GM12878 (cell line): Measurements from ENCODE around the gene BEAN1. TPM values are rescaled to one million over a fixed set of nuclear protein-coding genes. Genes with fewer than 3 reads are reported as not detected.

Source experiments
- ATAC-seq: fragments of 200-7000 bp; cut with Tn5 transposase; 3 replicates; pipeline ENCODE4 v1.9.1; 2020; ENCODE audit warnings: mild to moderate bottlenecking, moderate library complexity
- BruUV-seq: library from RNA; stranded (reverse); fragments of 400-500 nt; replicated peaks from 2 replicates; lab custom pipeline; 2021; lab: Mats Ljungman, UMichigan
- CTCF ChIA-PET: fragments of 300-600 bp; sonication (Branson Sonifier 250); formaldehyde crosslinking; extraction: SDS; loops from one replicate; lab custom pipeline; 2021; ENCODE audit warnings: inconsistent platforms; lab: Yijun Ruan, JAX
- POLR2A ChIA-PET: fragments of 350-600 bp; formaldehyde crosslinking; extraction: SDS; loops from one replicate; lab custom pipeline; 2021; ENCODE audit warnings: inconsistent platforms; lab: Charles Lee
- RAD21 ChIA-PET: fragments of 300-600 bp; sonication (Branson Sonifier 250); formaldehyde crosslinking; loops from one replicate; lab custom pipeline; 2023; ENCODE audit warnings: antibody characterized with exemption; ENCODE audit not compliant: unreplicated experiment; lab: Charles Lee
- SMC1A ChIA-PET: fragments of 300-600 bp; sonication (Branson Sonifier 250); formaldehyde crosslinking; loops from one replicate; lab custom pipeline; 2023; ENCODE audit not compliant: unreplicated experiment, uncharacterized antibody; lab: Charles Lee
- DNase-seq: peaks from one replicate; pipeline ENCODE4 v3.0.0-alpha.2; 2011; ENCODE audit warnings: low read depth, low spot score
- FAIRE-seq: peaks from 3 replicates; lab custom pipeline; 2011; peaks lifted over from hg19 to GRCh38; lab: Jason Lieb, UNC
- H2AFZ ChIP-seq: 2 replicates; pipeline ENCODE4 v1.6.0; 2011; ENCODE audit warnings: low read depth, low read length, control low read depth; ENCODE audit not compliant: control insufficient read depth
- H3K27ac ChIP-seq: 2 replicates; pipeline ENCODE4 v1.5.1; 2011; ENCODE audit warnings: control low read depth; ENCODE audit not compliant: control insufficient read depth, insufficient read depth
- H3K27me3 ChIP-seq, 2 experiments: replicated peaks in 1 of 2; 2 replicates each; pipeline versions ENCODE4 v1.6.0 to v1.6.1; 2011; ENCODE audit warnings: low read length in 1 of 2; ENCODE audit not compliant: control insufficient read depth in 2 of 2, insufficient read depth in 2 of 2
- H3K36me3 ChIP-seq, 2 experiments: 2 replicates each; pipeline ENCODE4 v1.5.1; 2011; ENCODE audit warnings: low read length in 1 of 2; ENCODE audit not compliant: control insufficient read depth in 2 of 2, insufficient read depth in 2 of 2
- H3K4me1 ChIP-seq: 2 replicates; pipeline ENCODE4 v1.6.1; 2011; ENCODE audit warnings: mild to moderate bottlenecking, low read length, moderate library complexity, mixed read lengths; ENCODE audit not compliant: control insufficient read depth, insufficient read depth
- H3K4me2 ChIP-seq: 2 replicates; pipeline ENCODE4 v1.6.0; 2011; ENCODE audit warnings: control low read depth; ENCODE audit not compliant: control insufficient read depth, insufficient read depth
- H3K4me3 ChIP-seq: fragments of 200-600 bp; sonication (generic); 2 replicates; pipeline ENCODE4 v1.5.1; 2016
- H3K79me2 ChIP-seq: 2 replicates; pipeline ENCODE4 v1.6.0; 2011; ENCODE audit warnings: low read length; ENCODE audit not compliant: control insufficient read depth, insufficient read depth
- H3K9ac ChIP-seq: 2 replicates; pipeline ENCODE4 v1.8.0; 2011; ENCODE audit warnings: low read length, control low read depth, mixed read lengths; ENCODE audit not compliant: control insufficient read depth, insufficient read depth
- H3K9me3 ChIP-seq: replicated peaks from 3 replicates; pipeline ENCODE4 v1.5.1; 2011; ENCODE audit warnings: mild to moderate bottlenecking, low read length; ENCODE audit not compliant: control insufficient read depth, insufficient read depth
- H4K20me1 ChIP-seq: 2 replicates; pipeline ENCODE4 v1.6.0; 2011; ENCODE audit not compliant: control insufficient read depth, insufficient read depth
- NR2C2 ChIP-seq: IDR thresholded peaks from 2 replicates; pipeline ENCODE4 v1.6.1; 2011; ENCODE audit warnings: borderline replicate concordance, low read depth; ENCODE audit not compliant: control insufficient read depth, insufficient read length
- POLR2AphosphoS2 ChIP-seq: IDR thresholded peaks from 2 replicates; pipeline ENCODE4 v1.6.1; 2011; ENCODE audit warnings: low read depth, mild to moderate bottlenecking, low read length, improper control_type of control experiment, moderate library complexity
- ZNF217 ChIP-seq: fragments of 450-650 bp; IDR thresholded peaks from 2 replicates; pipeline ENCODE4 v1.6.1; 2017; ENCODE audit warnings: antibody characterized with exemption, mild to moderate bottlenecking
- ZZZ3 ChIP-seq: IDR thresholded peaks from 2 replicates; pipeline ENCODE4 v1.6.1; 2011; ENCODE audit warnings: low read depth; ENCODE audit not compliant: control insufficient read depth, insufficient read length
- WGBS: methylation state at CpG from one replicate; pipeline ENCODE4 v1.1.6; 2016; ENCODE audit warnings: low lambda C conversion rate; ENCODE audit not compliant: insufficient replicate concordance, insufficient coverage; ENCODE audit errors: missing lambda C conversion rate; 5-methylcytosine and 5-hydroxymethylcytosine counted together
- in situ Hi-C: fragments of 300-500 bp; cut with MboI; formaldehyde crosslinking; loops from 9 replicates; pipeline ENCODE4 v1.14.3; 2018; ENCODE audit warnings: mixed read lengths
- intact Hi-C: fragments of 100-400 bp; cut with micrococcal nuclease; formaldehyde crosslinking; loops from one replicate; pipeline ENCODE4 v1.14.2; 2022; ENCODE audit not compliant: unreplicated experiment
- polyA plus RNA-seq, 11 experiments: library from polyadenylated mRNA; depleted of rRNA in 4 of 11; unstranded in 6 of 11; stranded (reverse) in 5 of 11; fragments of >200 nt; fragmentation: Nextera tagmentation in 4 of 11; fragmentation: Illumina TruSeq in 1 of 11; extraction: Ambion mirVana in 4 of 11; extraction: Trizol in 1 of 11; gene quantifications; 1 replicate in 1 of 11; 2 replicates in 10 of 11; pipeline versions ENCODE4 v1.2.1 to v1.2.3, GENCODE V29; 2011 to 2016; ENCODE audit warnings: inconsistent platforms in 2 of 11, missing spikeins in 2 of 11, low read depth in 1 of 11
- total RNA-seq, 4 experiments: library from RNA; depleted of rRNA in 3 of 4; stranded (reverse); fragments of >200 nt in 3 of 4; fragmentation: Illumina TruSeq in 1 of 4; extraction: Trizol in 1 of 4; gene quantifications; 2 replicates each; pipeline versions ENCODE4 v1.2.1 to v1.2.3, GENCODE V29; 2013 to 2021
- TF ChIP-seq, protein P1 (sequence below): IDR thresholded peaks from 2 replicates; pipeline ENCODE4 v1.6.1; 2011; ENCODE audit warnings: borderline replicate concordance, low read depth, mild to moderate bottlenecking, moderate library complexity, low read length; ENCODE audit not compliant: insufficient read depth, poor library complexity, severe bottlenecking
- TF ChIP-seq, protein P2 (sequence below): fragments of 450-650 bp; formaldehyde crosslinking; IDR thresholded peaks from 2 replicates; pipeline ENCODE4 v1.5.0; 2022; ENCODE audit warnings: mild to moderate bottlenecking, missing genetic modification characterization

BEAN1 gene
- total and polyA plus RNA-seq, 10 of the 15 experiments (the other 5 are each of a cell fraction or from before 2014, with no cell fraction given): not detected

DNA sequence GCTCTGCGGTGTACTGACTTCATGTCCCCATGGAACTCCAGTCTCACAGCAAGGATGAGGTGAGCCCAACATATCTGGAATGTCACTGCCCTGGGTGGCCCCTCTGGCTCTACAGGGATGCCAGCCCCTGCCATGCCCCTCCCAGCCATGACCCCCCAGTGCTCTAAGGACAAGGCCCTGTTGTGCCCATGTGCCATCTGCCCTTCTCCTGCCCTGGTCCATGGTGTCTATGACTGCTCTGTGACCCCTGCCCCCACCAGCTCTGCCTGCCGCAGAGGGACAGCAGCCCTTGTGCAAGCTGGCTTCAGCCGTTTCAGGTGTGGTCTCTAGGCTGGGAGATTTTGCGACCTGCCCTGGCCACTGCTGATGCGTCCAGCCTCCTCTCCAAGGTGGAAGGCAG, 82.5 kb downstream of the BEAN1 start (continued):
- TF ChIP-seq, protein P1, sequence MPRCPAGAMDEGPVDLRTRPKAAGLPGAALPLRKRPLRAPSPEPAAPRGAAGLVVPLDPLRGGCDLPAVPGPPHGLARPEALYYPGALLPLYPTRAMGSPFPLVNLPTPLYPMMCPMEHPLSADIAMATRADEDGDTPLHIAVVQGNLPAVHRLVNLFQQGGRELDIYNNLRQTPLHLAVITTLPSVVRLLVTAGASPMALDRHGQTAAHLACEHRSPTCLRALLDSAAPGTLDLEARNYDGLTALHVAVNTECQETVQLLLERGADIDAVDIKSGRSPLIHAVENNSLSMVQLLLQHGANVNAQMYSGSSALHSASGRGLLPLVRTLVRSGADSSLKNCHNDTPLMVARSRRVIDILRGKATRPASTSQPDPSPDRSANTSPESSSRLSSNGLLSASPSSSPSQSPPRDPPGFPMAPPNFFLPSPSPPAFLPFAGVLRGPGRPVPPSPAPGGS: no peak
- no peak for TF ChIP-seq POLR2AphosphoS2

DNA sequence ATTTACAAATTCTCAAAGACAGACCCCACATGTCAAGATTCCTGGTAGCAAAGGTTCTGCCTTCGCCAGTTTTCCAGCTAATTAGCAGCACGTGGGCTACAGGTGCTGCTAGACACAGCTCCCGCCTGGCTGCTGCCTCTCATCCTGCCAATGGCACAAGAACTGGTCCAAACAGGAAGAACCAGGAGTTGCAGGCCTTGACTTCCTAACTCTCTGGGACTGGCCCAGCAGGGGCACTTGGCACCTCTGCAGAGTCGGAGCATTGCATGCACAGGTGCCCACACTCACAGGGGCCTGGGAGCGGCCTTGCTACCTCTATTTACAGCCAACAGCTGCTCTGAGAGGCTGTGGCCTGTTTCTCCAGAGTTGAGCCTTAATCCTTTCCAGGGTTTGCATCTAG, 83.2 kb downstream of the BEAN1 start:
- Histone ChIP-seq H2AFZ (no peak overlapping the region), H3K4me3 (no peak overlapping the region), H3K79me2 (no peaks in the 10 kb centered on the region), H3K4me2 (no peak overlapping the region), H4K20me1 (no peaks in the 10 kb centered on the region), H3K4me1 (peaks cover 3% of the 10 kb centered on the region; the same call in 1 of the 2 replicates), H3K27me3 (no peaks in the 10 kb centered on the region), H3K36me3 (no peaks in the 10 kb centered on the region), H3K9ac (no peak overlapping the region), H3K27ac (no peak overlapping the region), H3K9me3 (no peaks in the 10 kb centered on the region)
- ChIA-PET SMC1A (interaction anchor here (0.8 to 0.9 kb wide), 2 partner anchors 12 to 71 kb away, joined by 3 to 4 read pairs; no protein-coding TSS in a partner anchor), CTCF (interaction anchor here (1.5 to 3.8 kb wide), 4 partner anchors 33 to 104 kb away, joined by 3 to 12 read pairs (median 6); no protein-coding TSS in a partner anchor), RAD21 (interaction anchor here (1.2 to 2.8 kb wide), 2 partner anchors 38 to 103 kb away, joined by 3 to 6 read pairs; no protein-coding TSS in a partner anchor), POLR2A (interaction anchor here (1.8 kb wide), 1 partner anchor 13 kb away, joined by 5 read pairs; no protein-coding TSS in a partner anchor)
- no peak for ATAC-seq
- intact Hi-C loops: no loop called here
- in situ Hi-C loops: no loop called here
- FAIRE-seq: no peak
- DNase-seq: no peak
- BruUV-seq: no TSS peak
- TF ChIP-seq ZZZ3 (no peak), ZNF217 (no peak), NR2C2 (no peak)
- TF ChIP-seq, protein P2, sequence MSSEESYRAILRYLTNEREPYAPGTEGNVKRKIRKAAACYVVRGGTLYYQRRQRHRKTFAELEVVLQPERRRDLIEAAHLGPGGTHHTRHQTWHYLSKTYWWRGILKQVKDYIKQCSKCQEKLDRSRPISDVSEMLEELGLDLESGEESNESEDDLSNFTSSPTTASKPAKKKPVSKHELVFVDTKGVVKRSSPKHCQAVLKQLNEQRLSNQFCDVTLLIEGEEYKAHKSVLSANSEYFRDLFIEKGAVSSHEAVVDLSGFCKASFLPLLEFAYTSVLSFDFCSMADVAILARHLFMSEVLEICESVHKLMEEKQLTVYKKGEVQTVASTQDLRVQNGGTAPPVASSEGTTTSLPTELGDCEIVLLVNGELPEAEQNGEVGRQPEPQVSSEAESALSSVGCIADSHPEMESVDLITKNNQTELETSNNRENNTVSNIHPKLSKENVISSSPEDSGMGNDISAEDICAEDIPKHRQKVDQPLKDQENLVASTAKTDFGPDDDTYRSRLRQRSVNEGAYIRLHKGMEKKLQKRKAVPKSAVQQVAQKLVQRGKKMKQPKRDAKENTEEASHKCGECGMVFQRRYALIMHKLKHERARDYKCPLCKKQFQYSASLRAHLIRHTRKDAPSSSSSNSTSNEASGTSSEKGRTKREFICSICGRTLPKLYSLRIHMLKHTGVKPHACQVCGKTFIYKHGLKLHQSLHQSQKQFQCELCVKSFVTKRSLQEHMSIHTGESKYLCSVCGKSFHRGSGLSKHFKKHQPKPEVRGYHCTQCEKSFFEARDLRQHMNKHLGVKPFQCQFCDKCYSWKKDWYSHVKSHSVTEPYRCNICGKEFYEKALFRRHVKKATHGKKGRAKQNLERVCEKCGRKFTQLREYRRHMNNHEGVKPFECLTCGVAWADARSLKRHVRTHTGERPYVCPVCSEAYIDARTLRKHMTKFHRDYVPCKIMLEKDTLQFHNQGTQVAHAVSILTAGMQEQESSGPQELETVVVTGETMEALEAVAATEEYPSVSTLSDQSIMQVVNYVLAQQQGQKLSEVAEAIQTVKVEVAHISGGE: no peak
- TF ChIP-seq, protein P1: no peak
- 70% methylated on average over 5 of the region's 5 CpGs for WGBS
